HepG2 (cell line): Measurements from ENCODE around the gene CAPN10. TPM values are rescaled to one million over a fixed set of nuclear protein-coding genes. Genes with fewer than 3 reads are reported as not detected.

ENCODE experiments used
- AGO1 ChIP-seq: fragments of 200-400 bp; formaldehyde crosslinking; IDR thresholded peaks from 2 replicates; pipeline ENCODE4 v1.6.1; 2017; ENCODE audit warnings: mild to moderate bottlenecking, low read depth, low read length, moderate library complexity; ENCODE audit not compliant: poor library complexity, severe bottlenecking
- CC2D1A ChIP-seq: sonication (generic); formaldehyde crosslinking; IDR thresholded peaks from 2 replicates; pipeline ENCODE4 v1.8.1; 2023; ENCODE audit warnings: mild to moderate bottlenecking, missing genetic modification reagents
- CREM ChIP-seq, 2 experiments: sonication (generic) in 1 of 2; formaldehyde crosslinking in 1 of 2; IDR thresholded peaks; 2 replicates each; pipeline versions ENCODE4 v1.4.0 to v1.6.1; 2016 to 2020; ENCODE audit warnings: antibody characterized with exemption in 1 of 2, mild to moderate bottlenecking in 1 of 2, missing genetic modification reagents in 1 of 2
- HDAC1 ChIP-seq: sonication (generic); formaldehyde crosslinking; IDR thresholded peaks from 2 replicates; pipeline ENCODE4 v1.5.1; 2020; ENCODE audit warnings: mild to moderate bottlenecking, missing genetic modification reagents
- NAIF1 ChIP-seq: sonication (generic); formaldehyde crosslinking; IDR thresholded peaks from 2 replicates; pipeline ENCODE4 v1.5.0; 2020; ENCODE audit warnings: mild to moderate bottlenecking, missing genetic modification reagents, borderline replicate concordance
- NCOA2 ChIP-seq: sonication (generic); formaldehyde crosslinking; IDR thresholded peaks from 2 replicates; pipeline ENCODE4 v1.8.0; 2022; ENCODE audit warnings: inconsistent platforms
- NR3C1 ChIP-seq: sonication (generic); formaldehyde crosslinking; IDR thresholded peaks from 2 replicates; pipeline ENCODE4 v1.4.0; 2020; ENCODE audit warnings: missing genetic modification reagents
- PHF5A ChIP-seq: IDR thresholded peaks from one replicate; pipeline ENCODE4 v1.6.1; 2018; ENCODE audit warnings: low read depth, missing genetic modification reagents; ENCODE audit not compliant: unreplicated experiment
- TSC22D2 ChIP-seq: sonication (generic); formaldehyde crosslinking; IDR thresholded peaks from 2 replicates; pipeline ENCODE4 v1.5.1; 2020; ENCODE audit warnings: missing genetic modification reagents, mild to moderate bottlenecking, borderline replicate concordance
- YEATS4 ChIP-seq: sonication (generic); formaldehyde crosslinking; IDR thresholded peaks from 2 replicates; pipeline ENCODE4 v1.4.0; 2020; ENCODE audit warnings: missing genetic modification reagents, borderline replicate concordance
- ZBTB3 ChIP-seq: sonication (generic); formaldehyde crosslinking; IDR thresholded peaks from 2 replicates; pipeline ENCODE4 v1.4.0; 2020; ENCODE audit warnings: low read depth, mild to moderate bottlenecking, moderate library complexity, missing genetic modification reagents, borderline replicate concordance
- ZNF124 ChIP-seq: sonication (generic); formaldehyde crosslinking; IDR thresholded peaks from 2 replicates; pipeline ENCODE4 v1.4.0; 2020; ENCODE audit warnings: missing genetic modification reagents
- ZNF30 ChIP-seq: sonication (generic); formaldehyde crosslinking; IDR thresholded peaks from 2 replicates; pipeline ENCODE4 v1.5.0; 2020; ENCODE audit warnings: mild to moderate bottlenecking, missing genetic modification reagents
- ZNF335 ChIP-seq: sonication (generic); formaldehyde crosslinking; IDR thresholded peaks from 2 replicates; pipeline ENCODE4 v1.4.0; 2020; ENCODE audit warnings: missing genetic modification reagents
- ZNF382 ChIP-seq: sonication (generic); formaldehyde crosslinking; IDR thresholded peaks from 2 replicates; pipeline ENCODE4 v1.5.0; 2020; ENCODE audit warnings: missing genetic modification reagents, mild to moderate bottlenecking, borderline replicate concordance
- ZNF468 ChIP-seq: sonication (generic); formaldehyde crosslinking; IDR thresholded peaks from 2 replicates; pipeline ENCODE4 v1.8.0; 2022; ENCODE audit warnings: mild to moderate bottlenecking, moderate library complexity, missing genetic modification reagents
- ZNF766 ChIP-seq: sonication (generic); formaldehyde crosslinking; IDR thresholded peaks from 2 replicates; pipeline ENCODE4 v1.5.0; 2020; ENCODE audit warnings: missing genetic modification reagents, borderline replicate concordance
- ZNF780A ChIP-seq: sonication (generic); formaldehyde crosslinking; IDR thresholded peaks from 2 replicates; pipeline ENCODE4 v1.8.0; 2022; ENCODE audit warnings: mild to moderate bottlenecking, missing genetic modification reagents, moderate library complexity
- ZSCAN29 ChIP-seq: sonication (generic); formaldehyde crosslinking; conservative IDR thresholded peaks from 2 replicates; pipeline ENCODE4 v1.4.0; 2020; ENCODE audit warnings: mild to moderate bottlenecking, missing genetic modification reagents
- polyA plus RNA-seq, 8 experiments: library from polyadenylated mRNA; depleted of rRNA in 3 of 8; stranded (reverse) in 7 of 8; unstranded in 1 of 8; fragments of >200 nt; fragmentation: Illumina TruSeq in 4 of 8; extraction: Trizol in 4 of 8; gene quantifications; 2 replicates each; pipeline versions ENCODE4 v1.2.1 to v1.2.3, GENCODE V29; 2011 to 2016; ENCODE audit warnings: low read depth in 4 of 8, missing spikeins in 1 of 8, mixed read lengths in 1 of 8; ENCODE audit not compliant: insufficient read depth in 1 of 8
- total RNA-seq, 5 experiments: library from RNA; depleted of rRNA; stranded (reverse); fragments of >200 nt; fragmentation: Illumina TruSeq; extraction: Trizol; gene quantifications; 2 replicates each; pipeline ENCODE4 v1.2.3, GENCODE V29; 2016; ENCODE audit warnings: low read depth in 1 of 5
- TF ChIP-seq, protein P1 (sequence below): IDR thresholded peaks from 2 replicates; pipeline ENCODE4 v1.6.1; 2016; ENCODE audit warnings: missing biosample characterization, missing genetic modification reagents, low read depth
- TF ChIP-seq, protein P2 (sequence below): sonication (generic); formaldehyde crosslinking; IDR thresholded peaks from 2 replicates; pipeline ENCODE4 v1.5.1; 2020; ENCODE audit warnings: missing genetic modification reagents, mild to moderate bottlenecking, borderline replicate concordance

The CAPN10 gene
- total and polyA plus RNA-seq, 2 of the 13 experiments (the other 11 are each of a cell fraction or from before 2014, with no cell fraction given): 27.6 to 32.4 TPM

- TF ChIP-seq NAIF1 (CRISPR knock-in tag): 0 out of 2 replicates have a peak, but pooled peaks have one; percentile 19
- no peak for TF ChIP-seq NCOA2 (CRISPR knock-in tag)
- peak; percentile 71; the same call in 1 of the 2 replicates for TF ChIP-seq ZNF124 (CRISPR knock-in tag)
- no peak for TF ChIP-seq AGO1
- peak; percentile 87; the same call in 1 of the 2 replicates for TF ChIP-seq ZBTB3 (CRISPR knock-in tag)
- no peak for TF ChIP-seq NR3C1 (CRISPR knock-in tag)
- TF ChIP-seq YEATS4 (CRISPR knock-in tag): peak; percentile 89
- TF ChIP-seq ZNF335: peak; percentile 99
- TF ChIP-seq, protein P1, sequence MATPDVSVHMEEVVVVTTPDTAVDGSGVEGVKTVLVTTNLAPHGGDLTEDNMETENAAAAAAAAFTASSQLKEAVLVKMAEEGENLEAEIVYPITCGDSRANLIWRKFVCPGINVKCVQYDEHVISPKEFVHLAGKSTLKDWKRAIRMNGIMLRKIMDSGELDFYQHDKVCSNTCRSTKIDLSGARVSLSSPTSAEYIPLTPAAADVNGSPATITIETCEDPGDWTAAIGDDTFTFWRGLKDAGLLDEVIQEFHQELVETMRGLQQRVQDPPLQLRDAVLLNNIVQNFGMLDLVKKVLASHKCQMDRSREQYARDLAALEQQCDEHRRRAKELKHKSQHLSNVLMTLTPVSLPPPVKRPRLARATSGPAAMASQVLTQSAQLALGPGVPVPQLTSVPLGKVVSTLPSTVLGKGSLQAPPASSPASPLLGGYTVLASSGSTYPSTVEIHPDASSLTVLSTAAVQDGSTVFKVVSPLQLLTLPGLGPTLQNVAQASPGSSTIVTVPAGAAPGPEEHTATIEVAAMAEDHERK (CRISPR knock-in tag): peak; percentile 90
- no peak; the same call in 1 of the 2 replicates for TF ChIP-seq ZNF766 (CRISPR knock-in tag)
- TF ChIP-seq ZNF468 (CRISPR knock-in tag): no peak
- peak; percentile 50 for TF ChIP-seq PHF5A (CRISPR knock-in tag)
- no peak for TF ChIP-seq ZNF780A (CRISPR knock-in tag)
- no peak for TF ChIP-seq CC2D1A (CRISPR knock-in tag)
- TF ChIP-seq ZSCAN29 (CRISPR knock-in tag): no peak; the same call in 1 of the 2 replicates
- TF ChIP-seq, protein P2, sequence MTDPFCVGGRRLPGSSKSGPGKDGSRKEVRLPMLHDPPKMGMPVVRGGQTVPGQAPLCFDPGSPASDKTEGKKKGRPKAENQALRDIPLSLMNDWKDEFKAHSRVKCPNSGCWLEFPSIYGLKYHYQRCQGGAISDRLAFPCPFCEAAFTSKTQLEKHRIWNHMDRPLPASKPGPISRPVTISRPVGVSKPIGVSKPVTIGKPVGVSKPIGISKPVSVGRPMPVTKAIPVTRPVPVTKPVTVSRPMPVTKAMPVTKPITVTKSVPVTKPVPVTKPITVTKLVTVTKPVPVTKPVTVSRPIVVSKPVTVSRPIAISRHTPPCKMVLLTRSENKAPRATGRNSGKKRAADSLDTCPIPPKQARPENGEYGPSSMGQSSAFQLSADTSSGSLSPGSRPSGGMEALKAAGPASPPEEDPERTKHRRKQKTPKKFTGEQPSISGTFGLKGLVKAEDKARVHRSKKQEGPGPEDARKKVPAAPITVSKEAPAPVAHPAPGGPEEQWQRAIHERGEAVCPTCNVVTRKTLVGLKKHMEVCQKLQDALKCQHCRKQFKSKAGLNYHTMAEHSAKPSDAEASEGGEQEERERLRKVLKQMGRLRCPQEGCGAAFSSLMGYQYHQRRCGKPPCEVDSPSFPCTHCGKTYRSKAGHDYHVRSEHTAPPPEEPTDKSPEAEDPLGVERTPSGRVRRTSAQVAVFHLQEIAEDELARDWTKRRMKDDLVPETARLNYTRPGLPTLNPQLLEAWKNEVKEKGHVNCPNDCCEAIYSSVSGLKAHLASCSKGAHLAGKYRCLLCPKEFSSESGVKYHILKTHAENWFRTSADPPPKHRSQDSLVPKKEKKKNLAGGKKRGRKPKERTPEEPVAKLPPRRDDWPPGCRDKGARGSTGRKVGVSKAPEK (CRISPR knock-in tag): no peak
- TF ChIP-seq ZNF382 (CRISPR knock-in tag): no peak
- TF ChIP-seq TSC22D2 (CRISPR knock-in tag): peak; percentile 50
- TF ChIP-seq CREM (IDR thresholded peaks at IDR 0.05): peak; percentile 97
- no peak for TF ChIP-seq CREM (CRISPR knock-in tag; IDR thresholded peaks at IDR 0.05)
- TF ChIP-seq HDAC1 (CRISPR knock-in tag): peak; percentile 98
- TF ChIP-seq ZNF30 (CRISPR knock-in tag): 0 out of 2 replicates have a peak, but pooled peaks have one; percentile 18
Measured at GRCh38 chr2:240586198-240586918, at the start of gene CAPN10 (continued).
